Measurements from ENCODE around the gene HOXD4.

Gene HOXD4

DNA sequence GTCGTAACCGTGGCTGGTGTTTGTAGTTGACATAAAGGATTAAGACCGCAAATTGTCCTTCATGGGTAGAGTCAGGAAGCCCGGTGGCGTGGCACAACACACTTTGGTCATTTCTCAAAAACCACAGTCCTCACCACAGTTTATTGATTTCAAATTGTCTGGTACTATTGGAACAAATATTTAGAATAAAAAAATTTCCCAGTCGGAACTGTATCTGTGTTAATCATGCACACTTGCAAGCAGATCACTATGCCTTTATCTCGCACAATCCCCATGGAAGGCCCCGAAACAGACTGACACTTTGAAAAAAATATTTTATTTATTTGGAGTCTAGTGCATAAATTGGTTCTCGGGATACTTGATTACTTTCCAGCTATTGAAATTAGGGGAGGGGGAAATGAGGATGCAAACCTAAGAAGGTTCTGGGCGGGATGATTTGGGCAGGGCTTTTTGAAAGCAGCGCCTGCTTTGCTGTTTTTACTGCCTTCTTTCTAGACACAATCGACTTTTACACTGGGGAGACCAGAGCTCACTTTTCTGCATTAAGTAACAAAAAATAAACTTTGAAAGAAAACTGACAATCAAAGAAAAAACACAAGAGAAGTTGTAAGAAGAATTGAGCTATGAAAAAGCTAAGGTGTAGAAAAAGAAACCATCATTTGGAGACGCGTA is 21.7 kb downstream of the HOXD4 start:
- DNase-seq = no peak

DNA sequence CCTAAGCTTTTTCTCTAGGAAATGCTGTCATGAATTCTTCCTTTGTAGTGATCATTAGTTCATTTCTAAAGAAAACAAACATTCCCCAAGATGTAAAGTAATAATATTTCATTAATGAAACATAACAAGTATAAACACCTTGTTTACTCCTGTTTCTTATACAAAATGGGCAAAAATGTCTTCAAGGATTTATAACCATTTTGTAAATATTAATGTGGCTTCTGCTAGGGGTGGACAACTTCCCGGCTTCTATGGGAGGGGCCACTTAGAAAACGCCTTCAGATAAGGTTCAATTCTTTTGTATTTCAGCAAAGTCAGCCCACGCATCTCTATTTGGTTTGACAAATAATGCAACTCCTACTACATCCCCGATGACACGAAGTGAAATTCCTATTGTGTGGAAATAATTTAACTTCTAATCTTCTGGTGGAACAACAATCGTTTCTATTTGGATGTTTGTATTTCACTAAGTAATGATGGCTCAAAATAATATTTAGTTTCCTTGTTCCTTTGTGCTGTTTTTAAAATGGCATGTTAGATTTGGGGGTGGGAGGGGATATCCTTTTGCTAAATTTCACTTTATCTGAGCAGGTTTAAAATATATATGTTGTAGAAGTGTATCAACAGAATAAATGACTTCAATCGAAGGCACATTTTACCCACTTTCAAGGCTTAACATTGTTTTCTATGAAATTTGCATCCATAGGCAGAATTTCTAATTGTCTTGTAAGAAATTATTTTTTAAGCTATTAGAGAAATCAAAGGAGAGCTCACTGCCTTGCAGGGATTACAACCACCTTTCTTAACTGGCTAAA is 22.4 kb downstream of the HOXD4 start:
- no peak for DNase-seq

DNA sequence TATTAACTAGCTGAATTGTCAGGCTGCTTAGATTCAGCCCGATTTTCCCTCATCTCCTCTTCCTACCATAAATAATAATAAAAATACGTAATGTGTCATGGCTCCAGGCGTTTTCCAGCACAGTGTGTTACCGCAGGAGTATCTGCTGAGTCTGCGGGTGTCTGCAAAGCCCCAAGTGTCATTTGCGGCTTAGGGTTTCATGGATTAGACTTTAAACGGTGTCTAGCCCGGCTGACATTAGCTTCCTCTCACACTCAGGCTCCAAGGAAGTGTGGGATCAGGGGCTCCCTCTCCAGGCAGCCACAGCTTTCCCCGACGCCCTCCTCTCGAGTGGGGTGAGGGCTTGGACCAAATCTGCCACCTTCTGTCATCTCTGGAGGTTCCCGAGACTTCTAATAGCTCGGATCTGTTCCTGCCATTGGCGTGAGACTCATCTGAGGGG is 23.1 kb downstream of the HOXD4 start:
- no peak for DNase-seq

GRCh38 chr2:176174824-176175708 is 23.7 kb downstream of the HOXD4 start:
- DNase-seq = no peak

- no peak for DNase-seq
Measured at GRCh38 chr2:176175709-176176607, 24.6 kb downstream of the HOXD4 start.

GRCh38 chr2:176177580-176178037 is 26.3 kb downstream of the HOXD4 start:
- DNase-seq = no peak

DNA sequence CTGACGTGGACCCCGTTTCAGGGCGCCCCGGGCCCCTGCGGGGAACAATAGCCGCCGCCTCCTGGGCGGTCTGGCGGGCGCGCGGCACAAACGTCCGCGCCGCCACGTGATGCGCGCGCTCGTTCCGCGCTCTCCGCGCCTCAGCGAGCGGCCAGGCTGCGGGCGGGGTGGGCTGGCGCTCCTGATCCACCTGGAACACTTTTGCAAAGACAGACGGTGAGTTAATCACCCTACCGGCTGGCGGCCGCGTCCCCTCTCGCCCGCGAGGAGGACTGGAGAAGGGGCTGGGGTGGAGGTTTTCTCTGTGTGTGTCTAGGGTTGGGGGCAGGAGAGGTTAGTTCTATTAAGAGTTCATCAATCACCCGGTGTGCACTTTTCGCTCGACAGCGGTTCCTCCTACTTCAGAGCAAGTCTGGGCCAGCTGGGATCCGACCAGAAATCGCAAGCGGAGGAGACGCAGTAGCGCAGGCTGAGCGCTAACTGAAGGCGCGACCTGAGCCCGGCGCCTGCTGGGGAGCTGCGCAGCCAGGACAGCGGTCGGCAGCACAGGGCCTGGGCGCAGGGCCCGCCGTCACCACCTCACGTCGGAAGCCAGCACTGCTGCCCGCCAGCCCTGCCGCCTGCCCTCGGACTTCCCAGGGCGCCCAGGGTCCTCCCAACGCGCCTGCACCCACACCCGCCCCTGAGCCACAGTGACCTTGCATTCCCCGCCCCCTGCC is 26.8 kb downstream of the HOXD4 start:
- no peak for DNase-seq

- no peak for DNase-seq
Measured at GRCh38 chr2:176178757-176179295, 27.5 kb downstream of the HOXD4 start.

GRCh38 chr2:176181551-176181950 is 30.2 kb downstream of the HOXD4 start:
- DNase-seq = no peak

- DNase-seq = no peak
Measured at GRCh38 chr2:176182671-176183070, 31.3 kb downstream of the HOXD4 start.

DNA sequence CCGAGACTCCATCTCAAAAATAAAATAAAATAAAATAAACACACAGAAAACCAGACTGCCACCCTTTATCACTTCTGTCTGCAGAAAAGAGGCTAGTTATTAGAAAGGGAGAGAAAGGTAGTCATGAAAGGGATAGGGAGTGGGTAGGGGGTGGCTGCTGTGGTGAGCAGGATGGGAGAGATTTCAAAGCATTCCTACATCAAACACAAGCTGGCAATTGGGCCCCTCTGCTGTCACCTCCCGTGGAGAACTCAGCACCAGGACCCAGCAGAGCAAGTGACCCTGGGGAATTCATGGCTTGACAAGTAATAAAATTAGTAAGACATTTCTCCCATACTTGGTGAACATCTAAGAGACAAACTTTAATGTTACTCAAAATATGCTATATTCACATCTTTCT is 33.4 kb downstream of the HOXD4 start:
- no peak for DNase-seq

GRCh38 chr2:176186024-176186423 is 34.7 kb downstream of the HOXD4 start:
- DNase-seq = no peak

DNA sequence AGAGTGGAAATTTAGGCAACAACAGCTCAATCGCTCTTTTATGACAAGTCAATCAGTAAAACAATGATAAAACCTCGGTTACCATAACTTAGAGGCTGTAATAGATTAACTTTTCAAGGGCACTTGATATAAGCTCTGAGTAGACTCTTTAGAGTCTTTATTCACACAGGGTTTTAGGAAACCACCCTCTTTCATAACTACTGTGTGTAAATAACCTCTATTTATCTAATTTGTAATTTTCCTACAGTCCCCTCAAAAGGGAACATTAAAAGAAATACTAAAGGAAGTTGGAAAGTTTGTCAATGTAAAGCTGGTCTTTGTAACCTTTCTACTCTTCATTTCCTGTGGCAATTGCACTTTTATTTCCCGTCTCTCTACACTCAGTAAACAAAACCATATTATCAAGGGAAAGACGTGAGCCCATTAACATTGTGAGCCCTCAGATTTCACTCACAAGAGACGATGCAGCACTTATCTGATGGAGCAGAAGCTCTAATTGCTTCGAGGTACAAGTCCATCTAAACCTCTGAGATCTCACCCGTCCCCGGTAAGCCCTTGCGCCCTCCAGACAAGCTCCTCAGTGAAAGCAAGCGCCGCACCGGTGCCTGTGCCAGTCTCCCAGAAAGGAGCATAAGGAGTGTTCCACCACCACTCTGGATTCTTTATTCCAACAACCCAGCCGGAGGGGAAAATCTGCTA is 36.0 kb downstream of the HOXD4 start:
- DNase-seq = no peak

DNA sequence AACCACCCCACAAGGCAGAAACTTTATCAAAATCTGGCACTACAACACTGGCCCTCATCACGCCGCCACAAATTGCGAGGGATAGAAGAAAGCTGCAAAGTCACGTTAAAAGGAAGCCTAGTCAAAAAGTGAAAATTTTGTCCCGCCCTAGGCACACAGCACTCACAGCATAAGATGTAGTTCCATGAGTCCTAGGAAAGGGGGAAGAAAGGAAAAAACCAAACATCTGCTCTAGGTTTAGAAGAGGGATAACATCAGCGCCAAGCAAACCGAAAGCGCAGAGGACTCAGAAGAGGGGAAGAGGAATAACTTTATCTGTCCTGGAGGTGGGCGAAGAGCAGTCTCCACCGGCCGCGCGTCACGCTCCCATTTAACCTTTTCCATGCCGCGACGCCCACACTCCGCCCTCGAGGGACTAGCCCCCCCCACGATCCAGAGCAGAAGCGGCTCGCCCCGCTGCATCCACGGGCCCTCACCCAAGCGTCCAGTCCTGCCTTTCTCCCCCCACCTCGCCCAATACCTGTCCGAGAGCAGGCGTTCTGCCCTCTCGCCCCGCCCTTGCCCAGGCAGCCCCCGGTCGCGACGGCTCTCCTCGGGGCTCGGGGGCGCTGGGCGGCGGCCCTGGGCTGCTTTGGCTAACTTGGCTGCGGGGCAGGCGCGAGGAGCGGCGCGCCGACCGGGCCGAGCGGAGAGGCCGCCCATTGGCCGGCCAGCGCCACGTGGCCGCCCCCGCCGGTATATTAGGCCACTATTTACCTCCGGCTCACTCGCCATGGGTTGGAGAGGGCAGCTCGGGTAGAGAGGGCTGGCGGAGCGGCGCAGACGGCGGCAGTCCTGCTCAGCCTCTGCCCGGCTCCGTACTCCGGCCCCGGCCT is 36.8 kb downstream of the HOXD4 start, which contains the start of gene HOXD1:
Gene HOXD1 (plus strand): TSS at position 770 of the 875 bp plus-strand sequence. CDS start 134 bp downstream, outside the sequence.
- no peak for DNase-seq

DNA sequence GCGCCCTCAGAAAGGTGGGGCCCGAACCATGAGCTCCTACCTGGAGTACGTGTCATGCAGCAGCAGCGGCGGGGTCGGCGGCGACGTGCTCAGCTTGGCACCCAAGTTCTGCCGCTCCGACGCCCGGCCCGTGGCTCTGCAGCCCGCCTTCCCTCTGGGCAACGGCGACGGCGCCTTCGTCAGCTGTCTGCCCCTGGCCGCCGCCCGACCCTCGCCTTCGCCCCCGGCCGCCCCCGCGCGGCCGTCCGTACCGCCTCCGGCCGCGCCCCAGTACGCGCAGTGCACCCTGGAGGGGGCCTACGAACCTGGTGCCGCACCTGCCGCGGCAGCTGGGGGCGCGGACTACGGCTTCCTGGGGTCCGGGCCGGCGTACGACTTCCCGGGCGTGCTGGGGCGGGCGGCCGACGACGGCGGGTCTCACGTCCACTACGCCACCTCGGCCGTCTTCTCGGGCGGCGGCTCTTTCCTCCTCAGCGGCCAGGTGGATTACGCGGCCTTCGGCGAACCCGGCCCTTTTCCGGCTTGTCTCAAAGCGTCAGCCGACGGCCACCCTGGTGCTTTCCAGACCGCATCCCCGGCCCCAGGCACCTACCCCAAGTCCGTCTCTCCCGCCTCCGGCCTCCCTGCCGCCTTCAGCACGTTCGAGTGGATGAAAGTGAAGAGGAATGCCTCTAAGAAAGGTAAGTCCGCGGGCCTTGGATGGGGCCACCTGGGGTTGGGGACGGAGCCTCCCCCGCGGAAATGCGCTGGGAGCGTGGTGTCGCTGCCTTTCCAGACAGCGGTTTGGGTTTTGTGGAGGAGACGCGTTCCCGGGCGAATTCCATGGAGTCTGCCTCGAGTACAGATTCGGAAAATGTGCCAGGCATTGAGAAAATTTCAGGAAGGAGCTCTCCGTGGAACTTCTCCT is 37.7 kb downstream of the HOXD4 start:
- no peak for DNase-seq

- no peak for DNase-seq
Measured at GRCh38 chr2:176189681-176190641, 38.6 kb downstream of the HOXD4 start.

GRCh38 chr2:176192351-176192750 is 41.0 kb downstream of the HOXD4 start:
- no peak for DNase-seq
